KBM-7 (cell line): ENCODE results near the gene AMMECR1L.
"Not testable (repeated sequence)": the region's sequence is repeated elsewhere in the genome, so short reads cannot be mapped to it uniquely, and the experiment has no call there.

Experiments
- DNase-seq: peaks from one replicate; pipeline ENCODE4 v3.0.0-alpha.2; 2015
- in situ Hi-C: fragments of 300-500 bp; cut with MboI; formaldehyde crosslinking; loops from 2 replicates; pipeline ENCODE4 v1.14.3; 2020; ENCODE audit warnings: low sequenced_read_pairs, low pct_unique_long_range_greater_than_20kb, mixed read lengths

The AMMECR1L gene

GRCh38 chr2:127888772-127889171 is 3.0 kb upstream of the AMMECR1L start:
- in situ Hi-C loops, result no loop called here
- DNase-seq, result no peak

GRCh38 chr2:127887776-127888130 is 2.0 kb upstream of the AMMECR1L start:
- in situ Hi-C loops, result no loop called here
- DNase-seq, result no peak

GRCh38 chr2:127887082-127887775 is 1.5 kb upstream of the AMMECR1L start:
- in situ Hi-C loops, result no loop called here
- DNase-seq, result peak; percentile 14

DNA sequence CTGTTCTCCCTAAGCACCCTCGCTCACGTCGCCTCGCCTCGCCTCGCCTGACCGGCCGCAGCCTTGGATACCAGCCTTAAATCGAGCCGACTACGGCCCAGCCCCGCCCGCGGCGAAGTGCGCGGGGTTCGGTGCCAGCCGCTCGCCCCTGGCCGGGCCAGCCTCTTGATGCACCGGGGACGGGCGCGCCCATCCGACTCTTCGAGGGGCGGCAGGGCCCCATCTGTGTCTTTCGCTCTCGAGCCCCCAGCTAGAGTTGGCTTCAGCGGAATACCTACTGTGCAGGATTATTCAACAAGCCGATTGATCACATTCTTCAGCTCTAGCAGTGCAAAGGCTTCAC is 808 bp upstream of the AMMECR1L start:
- DNase-seq, result peak; percentile 45
- in situ Hi-C loops, result not testable (repeated sequence)

DNA sequence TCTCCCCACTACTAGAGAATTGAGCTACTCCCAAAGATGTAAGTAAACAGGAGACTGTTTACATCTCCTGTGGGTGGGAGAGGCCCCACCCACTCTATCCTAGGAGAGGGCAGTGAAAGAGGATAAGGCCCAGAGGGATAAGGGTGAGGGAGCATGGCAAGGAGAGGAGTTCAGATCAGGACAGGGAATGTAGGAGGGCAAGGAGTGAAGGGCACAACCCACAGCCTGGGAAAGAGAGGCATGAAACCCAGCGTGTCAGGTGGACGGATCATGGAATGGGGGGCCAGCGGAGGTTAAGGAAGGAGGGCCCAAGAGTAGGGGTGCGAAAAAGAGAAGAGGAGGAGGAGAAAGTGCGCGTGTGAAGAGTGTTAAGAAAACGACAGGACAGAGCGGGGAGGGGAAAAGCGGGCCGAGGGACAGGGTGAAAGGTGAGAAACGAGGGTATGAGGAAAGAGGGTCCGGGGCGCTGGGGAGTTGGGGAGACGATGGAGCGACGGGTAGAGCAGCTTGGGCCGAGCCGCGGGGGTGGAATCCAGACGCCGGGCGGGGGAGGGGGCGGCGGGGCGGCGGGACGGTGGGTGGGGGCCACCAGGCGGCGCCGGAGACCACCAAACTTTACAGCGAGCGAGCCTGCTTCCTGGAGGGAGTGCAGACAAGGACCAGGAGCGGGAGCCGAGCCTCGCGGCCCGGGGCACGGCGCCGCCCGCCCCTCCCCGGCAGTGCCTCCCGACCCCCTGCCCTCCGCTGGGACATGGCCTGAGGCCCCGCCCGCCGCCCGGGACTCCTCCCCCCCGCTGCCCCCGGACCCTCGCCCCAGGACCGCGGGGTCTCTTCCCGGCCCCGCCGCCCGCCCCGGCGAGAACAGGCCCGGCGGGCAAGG is 655 bp downstream of the AMMECR1L start:
- peak; percentile 14 for DNase-seq
- in situ Hi-C loops, result not testable (repeated sequence)

DNA sequence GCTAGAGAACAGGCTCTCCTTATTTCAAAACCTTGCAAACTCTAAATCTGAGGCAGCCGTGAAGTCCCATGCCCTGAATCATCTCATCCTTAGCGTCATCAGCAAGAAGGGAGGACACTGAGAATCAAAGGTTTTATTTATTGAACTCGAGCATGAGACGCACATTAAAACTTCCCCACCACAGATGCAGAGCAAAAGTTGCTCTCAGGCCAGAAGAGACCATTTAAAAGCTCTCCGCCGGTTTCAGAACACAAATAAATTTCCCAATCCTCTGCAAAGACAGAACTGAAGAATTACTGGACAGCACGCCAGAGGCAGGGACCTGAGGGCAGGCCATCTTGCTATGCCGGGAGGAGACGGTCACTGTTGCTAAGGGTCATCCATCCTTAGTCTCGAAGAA is 1.3 kb downstream of the AMMECR1L start:
- in situ Hi-C loops, result no loop called here
- no peak for DNase-seq

DNA sequence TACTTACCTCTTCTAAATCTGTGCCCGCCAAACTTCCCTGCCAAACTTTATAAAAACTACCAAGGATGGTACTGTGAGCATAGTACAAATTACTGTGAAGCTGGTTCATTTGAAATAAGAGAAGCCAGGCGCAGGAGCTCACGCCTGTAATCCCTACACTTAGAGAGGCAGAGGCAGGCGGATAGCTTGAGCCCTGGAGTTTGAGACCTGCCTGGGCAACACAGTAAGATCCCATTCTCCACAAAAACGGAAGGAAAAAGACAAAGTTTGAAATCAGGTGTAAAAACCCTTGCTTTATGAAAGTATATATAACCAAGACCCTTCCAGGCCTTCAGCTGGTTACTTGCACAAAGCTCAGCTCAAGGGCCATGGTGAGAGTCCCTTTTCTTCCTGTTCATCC is 5.9 kb downstream of the AMMECR1L start:
- in situ Hi-C loops, result no loop called here
- no peak for DNase-seq

GRCh38 chr2:127877626-127878025 is 8.1 kb downstream of the AMMECR1L start:
- in situ Hi-C loops, result no loop called here
- DNase-seq, result no peak

DNA sequence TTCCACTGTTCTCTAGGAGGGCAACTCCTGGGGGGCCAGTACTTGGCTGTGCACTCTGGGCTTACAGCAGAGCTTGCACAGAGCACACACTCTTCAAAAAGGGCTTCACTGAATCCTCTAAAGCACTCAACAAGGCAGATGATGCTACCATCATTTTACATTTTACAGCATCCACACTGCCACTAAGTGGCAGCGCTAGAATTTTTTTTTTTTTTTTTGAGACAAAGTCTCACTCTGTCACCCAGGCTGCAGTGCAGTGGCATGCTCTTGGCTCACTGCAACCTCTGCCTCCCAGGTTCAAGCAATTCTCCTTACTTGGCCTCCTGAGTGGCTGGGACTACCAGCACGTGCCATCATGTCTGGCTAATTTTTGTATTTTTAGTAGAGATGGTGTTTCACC is 8.6 kb downstream of the AMMECR1L start:
- DNase-seq, result no peak
- in situ Hi-C loops, result no loop called here

DNA sequence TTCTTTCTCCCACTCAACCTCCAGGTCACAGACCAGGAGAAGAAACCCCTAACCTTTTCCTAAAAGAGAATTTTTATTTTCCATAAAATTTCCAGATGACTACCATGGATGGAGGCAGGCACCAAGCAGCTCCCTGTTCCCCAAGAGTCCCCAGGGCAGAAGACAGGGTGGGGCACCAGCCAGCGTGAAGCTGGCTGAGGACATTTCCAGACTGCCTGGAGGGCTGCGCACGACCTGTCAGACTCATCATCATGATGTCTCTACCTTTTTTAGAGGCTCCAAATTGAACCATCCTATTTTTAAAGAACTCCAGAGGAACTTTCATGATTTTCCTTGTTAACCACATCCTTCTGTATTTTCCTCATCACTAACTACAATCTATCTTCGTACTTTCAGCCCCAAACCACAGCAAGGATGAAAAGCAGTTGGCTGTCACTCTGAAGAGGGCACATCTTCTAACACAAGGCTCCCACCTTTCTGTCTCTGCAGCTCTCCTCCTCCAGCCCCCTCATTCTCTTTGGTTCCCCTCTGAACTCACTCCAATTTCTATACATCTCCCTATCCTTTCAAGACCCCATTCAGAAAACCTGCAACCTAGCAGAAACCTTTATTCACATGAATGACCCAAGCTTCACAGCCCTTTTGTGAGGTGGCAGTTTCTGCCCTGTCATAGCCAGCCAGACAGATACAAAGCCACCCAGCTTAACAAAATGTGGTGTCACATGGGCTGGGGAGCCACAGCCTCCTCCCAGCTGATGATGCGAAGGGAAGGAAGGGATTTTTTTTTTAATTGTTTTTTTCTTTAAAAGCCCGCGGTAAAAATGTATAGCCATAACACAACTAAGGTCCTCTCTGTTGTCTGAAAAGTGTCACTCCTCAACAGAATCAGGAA is 11.1 kb downstream of the AMMECR1L start:
- in situ Hi-C loops, result no loop called here
- no peak for DNase-seq

DNA sequence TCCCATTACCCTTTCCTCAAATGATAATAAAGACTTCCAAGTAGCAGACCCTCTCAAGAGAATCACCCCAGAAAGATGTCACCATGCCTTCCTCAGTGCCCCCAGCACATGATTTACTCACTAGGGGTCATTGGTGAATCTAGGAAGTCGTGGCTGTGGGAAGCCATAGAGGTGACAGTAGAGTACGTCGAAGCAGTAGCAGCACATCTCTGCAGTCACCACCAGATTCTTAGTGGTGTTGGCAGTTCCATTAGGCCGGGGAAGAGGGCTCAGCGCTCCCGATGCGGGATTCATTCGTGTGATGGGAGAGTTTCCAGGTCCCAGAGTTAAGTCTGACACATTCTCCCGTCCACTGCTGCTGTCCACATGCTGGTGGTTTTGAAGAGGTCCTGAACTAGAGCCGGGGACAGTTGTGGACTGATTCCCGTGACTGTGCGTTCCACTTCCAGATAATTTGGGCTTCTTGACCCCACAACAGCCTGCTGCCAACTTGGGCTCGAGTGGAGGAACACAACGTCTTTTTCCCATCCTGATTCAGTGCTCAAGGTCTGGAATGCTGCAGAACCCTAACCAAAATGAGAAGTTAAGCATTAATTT is 12.0 kb downstream of the AMMECR1L start:
- no peak for DNase-seq
- in situ Hi-C loops, result no loop called here

GRCh38 chr2:127872354-127872753 is 13.4 kb downstream of the AMMECR1L start:
- in situ Hi-C loops, result no loop called here
- DNase-seq, result no peak

GRCh38 chr2:127865926-127866325 is 19.8 kb downstream of the AMMECR1L start:
- in situ Hi-C loops, result no loop called here
- no peak for DNase-seq

DNA sequence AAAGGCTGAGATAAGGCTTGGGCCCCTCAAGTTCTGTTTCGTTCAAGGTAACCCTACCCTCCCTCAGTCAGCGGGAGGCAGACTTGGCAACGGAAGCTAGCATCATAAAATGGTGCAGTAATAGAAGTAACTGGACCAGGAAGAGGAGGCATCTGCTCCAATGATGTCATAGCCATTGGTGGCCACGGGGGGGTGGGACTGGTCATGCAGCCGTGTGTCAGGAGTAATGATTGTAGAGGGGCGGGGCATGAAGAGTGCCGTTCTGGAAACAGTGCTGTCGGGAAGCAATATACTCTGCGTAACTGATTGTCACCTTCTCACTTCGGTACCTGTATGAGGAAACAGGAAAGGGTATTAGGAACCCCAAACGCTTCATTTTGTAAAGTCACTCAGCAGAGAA is 20.9 kb downstream of the AMMECR1L start:
- DNase-seq, result peak; percentile 28
- in situ Hi-C loops, result no loop called here

- DNase-seq, result no peak
- in situ Hi-C loops, result no loop called here
Observed at GRCh38 chr2:127862228-127862627, 23.5 kb downstream of the AMMECR1L start.

- in situ Hi-C loops, result no loop called here
- no peak for DNase-seq
Observed at GRCh38 chr2:127860130-127860529, 25.6 kb downstream of the AMMECR1L start.

DNA sequence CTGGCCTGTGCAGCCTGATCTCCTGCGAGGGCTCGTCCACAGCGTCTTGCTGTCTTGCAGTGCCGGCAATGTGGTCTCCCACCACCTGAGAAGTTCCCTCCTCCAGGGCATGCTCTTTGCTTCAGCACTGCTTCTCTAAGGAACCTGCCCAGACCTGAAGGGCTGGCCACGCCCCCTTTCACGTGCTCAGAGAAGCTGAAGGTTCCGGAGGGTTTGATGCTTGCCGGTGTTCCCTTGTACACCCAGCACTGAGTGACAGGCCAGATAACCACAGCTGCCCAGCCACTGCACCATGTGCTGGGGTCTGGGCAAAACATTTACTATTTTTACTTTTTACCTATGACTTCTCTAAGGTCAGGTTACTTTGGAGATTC is 26.1 kb downstream of the AMMECR1L start:
- in situ Hi-C loops, result no loop called here
- peak; percentile 70 for DNase-seq

DNA sequence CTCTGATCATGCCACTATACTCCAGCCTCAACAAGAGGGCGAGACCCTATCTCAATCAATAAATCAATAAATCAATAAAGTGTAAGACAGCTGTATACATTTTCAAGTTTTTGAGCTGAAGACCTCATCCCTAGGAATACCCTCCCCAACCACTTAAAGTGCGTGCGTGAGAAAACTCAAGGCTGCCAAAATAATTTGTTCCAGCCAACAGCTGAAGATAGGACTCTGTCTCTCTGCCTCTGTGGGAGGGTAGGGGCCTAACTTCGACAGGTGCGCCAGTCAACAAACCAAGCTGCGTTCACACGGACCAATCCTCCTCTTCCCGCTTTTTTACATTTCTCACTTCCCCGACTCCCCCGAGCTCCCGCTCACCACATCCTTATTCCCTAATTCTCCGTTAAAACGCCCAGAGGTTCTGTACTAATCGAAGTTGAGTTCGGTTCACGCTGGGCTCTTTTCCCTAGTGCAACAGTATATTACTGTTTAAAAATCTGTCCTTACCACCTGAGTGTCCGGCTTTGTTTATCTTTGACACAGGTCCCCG is 28.4 kb downstream of the AMMECR1L start:
- in situ Hi-C loops, result no loop called here
- DNase-seq, result peak; percentile 43

DNA sequence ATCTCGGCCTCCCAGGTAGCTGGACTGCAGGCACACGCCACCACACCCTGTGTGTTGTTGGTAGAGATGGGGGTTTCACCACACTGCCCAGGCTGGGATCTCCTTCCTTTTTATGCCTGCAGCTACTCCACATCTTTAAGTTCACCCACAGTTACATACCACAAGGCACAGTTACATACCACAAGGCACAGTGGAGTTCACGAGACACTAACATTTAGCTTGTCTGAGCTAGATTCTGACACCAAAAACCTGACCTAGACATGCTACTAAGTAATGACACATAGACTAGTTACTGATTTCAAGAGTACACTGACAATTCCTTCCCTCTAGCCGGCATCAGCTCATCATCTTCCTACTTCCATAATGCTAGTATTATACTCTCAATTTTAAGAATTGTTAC is 32.1 kb downstream of the AMMECR1L start:
- in situ Hi-C loops, result no loop called here

More for the DNA sequence above, 32.1 kb downstream of the AMMECR1L start:
- DNase-seq, result no peak
